ENCODE data around the gene SERPINB3. TPM values are rescaled to one million over a fixed set of nuclear protein-coding genes. Genes with fewer than 3 reads are reported as not detected.

SERPINB3 gene
- total and polyA plus RNA-seq, 2 donors (not counting 1 experiment from before 2014, with no cell fraction given): not detected

GRCh38 chr18:63684718-63685117 is 23.0 kb upstream of the SERPINB3 start:
- intact Hi-C loops (cut with micrococcal nuclease): no loop called here
- Histone ChIP-seq H3K27me3 (replicated peaks in 1 of 4; ENCODE audit: control extremely low read depth in 1 of 4, control insufficient read depth in 3 of 4, insufficient read depth in 4 of 4, low read length in 3 of 4) (no peaks in the 10 kb centered on the region), H4K20me1 (ENCODE audit: control insufficient read depth, insufficient read depth, low read length, poor library complexity, severe bottlenecking) (no peaks in the 10 kb centered on the region), H3K27ac (ENCODE audit: low read length in 2 of 2) (no peak overlapping the region), H3K9ac (ENCODE audit: low read length) (no peak overlapping the region), H3K79me2 (ENCODE audit: control insufficient read depth, insufficient read depth, low read length) (no peaks in the 10 kb centered on the region), H3K9me3 (ENCODE audit: control extremely low read depth in 1 of 3, control insufficient read depth in 2 of 3, insufficient read depth in 1 of 3, low read length in 2 of 3) (peaks cover 0 to 9% (median 0%) of the 10 kb centered on the region in 3 donors), H2AFZ (ENCODE audit: insufficient read depth, low read depth, low read length, poor library complexity, severe bottlenecking) (no peak overlapping the region), H3K36me3 (replicated peaks in 1 of 2; ENCODE audit: control extremely low read depth in 1 of 2, control insufficient read depth in 1 of 2, extremely low read depth in 1 of 2, insufficient read depth in 2 of 2, low read length in 1 of 2) (no peaks in the 10 kb centered on the region), H3K4me1 (ENCODE audit: control insufficient read depth in 2 of 2, insufficient read depth in 2 of 2, low read length in 2 of 2) (no peaks in the 10 kb centered on the region), H3K4me2 (replicated peaks; ENCODE audit: low read depth, low read length, poor library complexity, severe bottlenecking) (no peak overlapping the region), H3K4me3 (ENCODE audit: control extremely low read depth in 1 of 5, extremely low read depth in 1 of 5, insufficient read depth in 1 of 5, low read depth in 2 of 5, low read length in 4 of 5) (no peak overlapping the region)
- no peak overlapping the region for H3K27ac Mint-ChIP-seq
- ChIA-PET POLR2A (no interaction called here), CTCF (no interaction called here)
- TF ChIP-seq EZH2 (IDR thresholded peaks at IDR 0.05; ENCODE audit: borderline replicate concordance, insufficient read depth, low read depth, low read length, poor library complexity, severe bottlenecking) (no peak), CTCF (IDR thresholded peaks at IDR 0.05) (no peak)
- no peaks in the 10 kb centered on the region for H3K9me3 Mint-ChIP-seq (ENCODE audit: insufficient read depth)
- H3K4me3 Mint-ChIP-seq: no peak overlapping the region
- H3K27me3 Mint-ChIP-seq: peaks cover 11% of the 10 kb centered on the region
- no peak for DNase-seq
- no peak for ATAC-seq (ENCODE audit: low read depth)
- no peaks in the 10 kb centered on the region for H3K4me1 Mint-ChIP-seq
- WGBS (ENCODE audit: insufficient coverage): 92% methylated on average over 1 of the region's 3 CpGs

GRCh38 chr18:63683890-63684289 is 22.2 kb upstream of the SERPINB3 start:
- Histone ChIP-seq H3K4me1 (ENCODE audit: control insufficient read depth in 2 of 2, insufficient read depth in 2 of 2, low read length in 2 of 2) (no peaks in the 10 kb centered on the region), H3K36me3 (replicated peaks in 1 of 2; ENCODE audit: control extremely low read depth in 1 of 2, control insufficient read depth in 1 of 2, extremely low read depth in 1 of 2, insufficient read depth in 2 of 2, low read length in 1 of 2) (no peaks in the 10 kb centered on the region), H3K79me2 (ENCODE audit: control insufficient read depth, insufficient read depth, low read length) (no peaks in the 10 kb centered on the region), H3K9ac (ENCODE audit: low read length) (no peak overlapping the region), H3K9me3 (ENCODE audit: control extremely low read depth in 1 of 3, control insufficient read depth in 2 of 3, insufficient read depth in 1 of 3, low read length in 2 of 3) (peaks cover 0 to 9% (median 0%) of the 10 kb centered on the region in 3 donors), H3K27me3 (replicated peaks in 1 of 4; ENCODE audit: control extremely low read depth in 1 of 4, control insufficient read depth in 3 of 4, insufficient read depth in 4 of 4, low read length in 3 of 4) (no peaks in the 10 kb centered on the region), H3K4me3 (ENCODE audit: control extremely low read depth in 1 of 5, extremely low read depth in 1 of 5, insufficient read depth in 1 of 5, low read depth in 2 of 5, low read length in 4 of 5) (no peak overlapping the region), H4K20me1 (ENCODE audit: control insufficient read depth, insufficient read depth, low read length, poor library complexity, severe bottlenecking) (no peaks in the 10 kb centered on the region), H3K4me2 (replicated peaks; ENCODE audit: low read depth, low read length, poor library complexity, severe bottlenecking) (no peak overlapping the region), H3K27ac (ENCODE audit: low read length in 2 of 2) (no peak overlapping the region), H2AFZ (ENCODE audit: insufficient read depth, low read depth, low read length, poor library complexity, severe bottlenecking) (no peak overlapping the region)
- WGBS (ENCODE audit: insufficient coverage): 97% methylated on average over 3 of the region's 5 CpGs
- no peak for ATAC-seq (ENCODE audit: low read depth)
- H3K4me3 Mint-ChIP-seq: no peak overlapping the region
- intact Hi-C loops (cut with micrococcal nuclease): no loop called here
- no peak for DNase-seq
- ChIA-PET CTCF (no interaction called here), POLR2A (no interaction called here)
- no peaks in the 10 kb centered on the region for H3K9me3 Mint-ChIP-seq (ENCODE audit: insufficient read depth)
- TF ChIP-seq CTCF (IDR thresholded peaks at IDR 0.05) (no peak), EZH2 (IDR thresholded peaks at IDR 0.05; ENCODE audit: borderline replicate concordance, insufficient read depth, low read depth, low read length, poor library complexity, severe bottlenecking) (no peak)
- no peaks in the 10 kb centered on the region for H3K4me1 Mint-ChIP-seq
- H3K27me3 Mint-ChIP-seq: peaks cover 11% of the 10 kb centered on the region
- H3K27ac Mint-ChIP-seq: no peak overlapping the region

Measured in B cell (primary cell).